CD4-positive, alpha-beta T cell treated with Interleukin-4 for 1 hour (primary cell): Measurements from ENCODE around the gene SMOC2.
"Not testable (repeated sequence)": the region's sequence is repeated elsewhere in the genome, so short reads cannot be mapped to it uniquely, and the experiment has no call there.

Experiments used
- DNase-seq, 2 donors: peaks; one replicate each; pipeline ENCODE4 v3.0.0-alpha.2; 2020 to 2022

The SMOC2 gene

GRCh38 chr6:168524571-168525001 is 83.6 kb downstream of the SMOC2 start:
- DNase-seq: no peak

DNA sequence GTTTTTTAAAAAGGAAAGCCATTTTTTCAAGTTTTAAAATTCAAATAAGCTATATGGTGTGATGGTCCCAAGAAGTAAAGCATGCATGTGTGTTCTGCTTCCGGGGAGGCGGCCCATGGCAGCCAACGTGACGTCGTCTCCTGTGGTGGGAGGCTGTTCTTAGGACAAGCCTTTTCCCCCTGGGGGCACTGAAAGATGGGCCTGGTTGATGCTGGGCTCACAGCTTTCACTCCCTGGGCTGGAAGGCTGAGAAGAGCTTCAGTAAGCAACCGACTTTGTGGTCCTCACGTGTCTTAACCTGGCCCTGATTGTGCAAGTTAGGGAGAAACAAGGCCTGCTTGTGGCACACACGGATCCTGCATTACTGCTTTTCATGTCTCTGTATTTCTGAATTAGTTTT is 84.1 kb downstream of the SMOC2 start:
- DNase-seq: no peak

DNA sequence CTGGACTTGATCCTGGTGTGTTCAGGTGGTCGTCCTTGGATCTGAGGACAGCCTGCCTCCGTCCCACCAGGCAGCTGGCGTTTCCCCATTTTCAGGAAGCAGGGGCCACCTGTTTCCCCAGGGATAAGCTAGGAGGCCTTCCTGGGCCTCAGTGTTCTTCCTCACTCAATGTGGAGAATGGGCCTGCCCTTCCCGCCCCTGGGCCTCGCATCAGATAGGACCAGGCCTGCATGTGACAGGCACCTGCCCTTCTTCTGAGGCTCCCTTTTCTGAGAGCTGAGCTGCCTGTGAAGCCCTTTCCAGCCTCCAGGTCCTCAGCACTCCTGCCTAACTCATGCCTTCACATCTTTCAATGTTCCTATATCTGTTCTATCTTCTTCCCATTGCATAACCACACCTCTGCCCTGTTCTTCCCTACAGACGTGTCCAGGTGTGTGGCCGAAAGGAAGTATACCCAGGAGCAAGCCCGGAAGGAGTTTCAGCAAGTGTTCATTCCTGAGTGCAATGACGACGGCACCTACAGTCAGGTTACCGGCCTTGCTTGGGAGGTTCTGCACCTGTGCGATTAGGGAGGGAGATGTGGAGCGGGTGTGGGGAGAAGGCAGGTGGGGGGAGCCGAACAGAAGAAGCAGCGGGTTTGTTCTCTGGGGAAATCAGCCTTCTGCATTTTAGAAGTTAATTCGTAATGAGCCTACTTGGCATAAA is 85.1 kb downstream of the SMOC2 start:
- DNase-seq: no peak

DNA sequence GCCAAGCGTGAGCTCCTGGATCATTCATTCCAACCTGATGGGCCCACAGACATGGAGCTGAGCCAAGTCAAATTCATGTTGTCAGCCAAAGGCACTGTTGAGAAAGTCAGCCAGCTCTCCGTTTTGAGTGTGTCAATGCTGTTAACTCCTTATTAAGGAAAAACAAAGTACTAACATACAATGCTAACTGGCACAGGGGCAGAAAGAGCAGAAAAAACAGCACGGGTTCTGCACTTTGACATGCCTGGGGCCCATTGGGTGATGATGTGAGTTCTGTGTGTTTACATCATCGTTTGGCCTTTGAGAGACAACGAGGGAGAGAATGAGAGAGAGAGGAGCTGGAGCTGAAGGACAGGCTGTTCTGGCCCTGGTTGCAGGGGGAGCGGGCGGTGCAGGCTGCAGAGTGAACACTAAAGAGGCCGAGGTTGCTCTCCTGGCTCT is 85.9 kb downstream of the SMOC2 start:
- no peak for DNase-seq

- no peak for DNase-seq
Measured at GRCh38 chr6:168527451-168528210, 86.6 kb downstream of the SMOC2 start.

- no peak for DNase-seq
Measured at GRCh38 chr6:168528474-168529095, 87.6 kb downstream of the SMOC2 start.

- DNase-seq: no peak
Measured at GRCh38 chr6:168529214-168529613, 88.2 kb downstream of the SMOC2 start.

DNA sequence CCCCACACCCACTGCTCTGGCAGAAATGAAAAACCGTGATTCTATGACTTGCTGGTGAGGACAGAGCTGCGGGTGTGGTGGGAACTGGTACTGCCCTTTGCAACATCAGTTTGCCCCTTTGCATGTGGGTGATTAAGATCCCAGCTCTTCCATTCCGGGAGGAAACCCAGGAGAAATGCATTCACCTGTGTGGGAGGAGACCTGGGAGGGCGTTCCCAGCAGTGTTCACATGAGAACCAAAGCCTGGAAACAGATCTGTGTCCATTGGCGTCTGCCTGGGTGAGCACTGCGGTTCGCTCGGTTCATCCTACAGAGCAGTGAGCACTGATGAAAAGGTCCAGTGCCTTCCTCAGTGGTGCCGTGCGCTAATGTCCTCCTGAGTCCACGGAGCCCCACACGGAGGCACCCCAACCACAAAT is 89.7 kb downstream of the SMOC2 start:
- no peak for DNase-seq

DNA sequence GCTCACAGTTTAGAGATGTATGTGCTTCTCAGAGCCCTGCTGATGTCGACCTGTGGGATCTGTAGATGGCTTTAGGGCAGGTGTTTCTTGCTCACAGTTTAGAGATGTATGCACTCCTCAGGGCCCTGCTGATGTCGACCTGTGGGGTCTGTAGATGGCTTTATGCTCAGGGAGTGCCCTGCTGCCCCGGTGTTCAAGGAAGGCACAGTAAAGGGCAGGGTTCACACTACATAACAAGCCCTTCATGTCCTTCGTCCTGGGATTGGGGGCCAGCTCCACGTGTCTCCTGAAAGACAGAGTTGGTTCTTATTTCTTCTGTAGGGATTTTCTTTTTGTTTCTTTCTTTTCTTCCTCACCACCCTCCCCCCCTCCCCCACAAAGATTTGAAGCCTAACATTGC is 91.1 kb downstream of the SMOC2 start:
- DNase-seq: no peak

GRCh38 chr6:168533414-168533813 is 92.4 kb downstream of the SMOC2 start:
- no peak for DNase-seq

- DNase-seq: no peak
Measured at GRCh38 chr6:168534265-168534664, 93.3 kb downstream of the SMOC2 start.

- DNase-seq: no peak
Measured at GRCh38 chr6:168535711-168536110, 94.7 kb downstream of the SMOC2 start.

- no peak for DNase-seq
Measured at GRCh38 chr6:168536196-168536595, 95.2 kb downstream of the SMOC2 start.

- no peak for DNase-seq
Measured at GRCh38 chr6:168536665-168537539, 95.9 kb downstream of the SMOC2 start.

DNA sequence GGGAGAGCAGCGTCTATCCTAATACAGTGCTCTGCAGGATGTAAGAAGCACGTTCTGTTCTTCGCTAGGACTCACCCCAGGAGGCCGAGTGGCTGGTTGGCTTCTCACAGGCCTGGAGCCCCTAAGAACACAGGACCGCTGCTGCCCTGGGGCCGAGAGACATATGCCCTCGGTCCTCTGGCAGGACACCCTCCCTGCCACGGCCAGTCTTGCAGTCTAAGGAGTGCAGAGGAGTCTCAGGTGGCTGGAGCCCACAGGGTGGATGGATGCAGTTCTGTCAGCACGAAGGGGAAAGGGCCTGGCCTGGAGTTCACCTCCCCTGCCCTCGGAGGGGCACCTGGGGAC is 96.5 kb downstream of the SMOC2 start:
- DNase-seq: no peak

GRCh38 chr6:168538188-168538891 is 97.4 kb downstream of the SMOC2 start:
- DNase-seq: not testable (repeated sequence)

DNA sequence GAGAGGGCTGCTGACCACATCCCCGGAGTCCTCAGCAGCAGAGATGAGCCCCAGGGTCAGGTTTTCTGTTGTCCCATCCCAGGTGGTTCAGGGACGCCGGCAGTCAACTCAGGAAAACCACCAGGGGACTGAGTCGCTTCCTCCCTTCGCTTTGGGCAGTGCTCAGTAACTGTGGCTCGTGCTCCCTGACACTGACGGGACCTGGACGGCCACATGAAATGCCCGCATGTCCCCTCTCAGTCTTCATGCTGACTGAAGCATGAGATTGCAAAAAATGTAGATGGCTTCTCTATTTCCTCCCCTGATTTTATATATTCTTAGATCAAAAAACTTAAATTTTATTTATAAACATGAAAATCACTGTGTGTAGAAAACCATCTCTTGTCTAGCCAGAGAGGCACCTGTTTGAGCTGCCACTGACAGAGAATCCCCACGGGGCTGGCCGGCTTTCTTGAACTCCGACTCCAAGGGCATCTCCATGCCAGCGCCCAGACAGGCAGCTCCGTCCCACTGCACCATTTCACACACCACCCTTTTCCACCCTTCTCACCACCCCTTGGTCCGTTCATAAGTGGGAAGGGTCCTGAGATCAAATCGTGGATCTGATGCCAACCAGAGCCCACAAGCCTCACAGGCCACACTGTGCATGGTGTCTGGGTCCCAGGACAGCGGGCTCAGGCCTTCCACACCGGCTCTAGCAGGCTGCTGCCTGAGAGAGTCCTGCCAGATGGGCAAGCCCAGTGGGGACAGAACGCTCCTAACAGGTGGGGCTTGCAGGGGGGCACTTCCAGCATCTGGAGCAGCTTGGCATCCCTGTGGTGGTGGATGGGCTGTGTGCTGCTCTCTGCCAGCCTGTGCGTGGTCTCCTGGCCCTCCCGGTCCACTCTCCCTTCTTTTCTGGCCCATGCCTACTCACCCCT is 98.2 kb downstream of the SMOC2 start:
- DNase-seq: no peak

DNA sequence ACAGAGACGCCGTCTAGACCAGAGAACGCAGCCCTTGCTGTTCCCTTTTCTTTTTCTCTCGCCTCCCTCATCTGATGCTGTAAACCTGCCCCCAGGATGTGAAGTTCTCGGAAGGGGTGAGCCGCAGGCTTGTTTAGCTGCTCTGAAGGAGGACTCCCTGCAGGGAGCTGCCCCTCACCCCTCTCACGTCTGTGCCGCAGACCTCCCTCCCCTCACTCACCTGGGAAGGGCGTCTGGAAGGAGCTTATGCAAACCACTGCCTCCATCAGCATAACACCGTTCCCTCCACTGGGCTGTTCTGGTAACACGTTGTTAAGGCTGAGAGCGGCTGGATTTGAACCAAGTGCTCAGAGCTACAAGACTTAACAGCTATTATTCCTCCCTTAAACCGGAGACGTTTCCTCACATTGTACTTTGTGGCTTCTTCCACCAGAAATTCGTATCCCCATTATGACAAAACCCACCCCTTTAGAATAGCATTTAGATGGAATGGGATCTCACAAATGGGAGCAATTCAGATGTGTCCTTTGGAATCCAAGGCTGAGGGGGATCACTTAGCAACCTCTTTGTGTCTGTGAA is 99.8 kb downstream of the SMOC2 start:
- no peak for DNase-seq

GRCh38 chr6:168541307-168541706 is 100.3 kb downstream of the SMOC2 start:
- no peak for DNase-seq

- no peak for DNase-seq
Measured at GRCh38 chr6:168542301-168542700, 101.3 kb downstream of the SMOC2 start.

DNA sequence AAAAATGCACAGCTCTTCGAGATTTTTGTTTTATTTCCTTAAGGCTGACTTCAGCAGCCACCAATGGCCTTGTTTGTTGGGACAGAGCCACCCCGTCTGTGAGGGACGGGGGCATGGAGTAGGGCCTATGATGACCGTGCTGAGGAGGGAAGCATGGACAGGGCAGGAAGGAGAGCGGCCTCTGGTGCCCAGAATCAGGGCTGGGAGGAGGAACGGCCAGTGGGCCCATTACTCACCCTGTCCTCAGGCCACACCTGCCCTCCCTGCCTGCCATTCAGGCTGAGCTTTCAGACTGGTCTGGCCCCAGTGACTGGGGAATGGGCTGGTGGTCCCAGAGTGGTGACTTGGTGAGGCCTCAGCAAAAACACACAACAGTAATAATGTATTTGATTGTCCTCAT is 104.4 kb downstream of the SMOC2 start:
- no peak for DNase-seq
